K562 (cell line): ENCODE measurements around the gene ARHGAP24. TPM values are rescaled to one million over a fixed set of nuclear protein-coding genes. Genes with fewer than 3 reads are reported as not detected.

Source experiments
- ATAC-seq: fragments of 200-7000 bp; cut with Tn5 transposase; 3 replicates; pipeline ENCODE4 v1.9.1; 2020; ENCODE audit warnings: moderate library complexity
- BruUV-seq: library from RNA; stranded (reverse); fragments of 400-500 nt; replicated peaks from 2 replicates; lab custom pipeline; 2021; lab: Mats Ljungman, UMichigan
- CTCF ChIA-PET: fragments of 300-600 bp; formaldehyde crosslinking; extraction: SDS; loops from one replicate; lab custom pipeline; 2021; ENCODE audit warnings: low intra/inter-chr PET ratio; lab: Yijun Ruan, JAX
- POLR2A ChIA-PET: fragments of 300-600, 350-650 bp; sonication (Branson Sonifier 250); formaldehyde crosslinking; extraction: SDS; loops from one replicate; lab custom pipeline; 2021; ENCODE audit warnings: antibody characterized with exemption, inconsistent platforms; lab: Yijun Ruan, JAX
- DNase-seq, 4 experiments: peaks; one replicate each; pipeline versions ENCODE4 v3.0.0 to v3.0.0-alpha.2; 2011 to 2018; ENCODE audit warnings: low spot score in 3 of 4, mixed read lengths in 3 of 4; ENCODE audit errors: extremely low read depth in 1 of 4
- FAIRE-seq: peaks from 2 replicates; lab custom pipeline; 2011; peaks lifted over from hg19 to GRCh38; lab: Jason Lieb, UNC
- H2AFZ ChIP-seq: 2 replicates; pipeline ENCODE4 v1.6.0; 2011; ENCODE audit warnings: low read depth, low read length, control low read depth, inconsistent platforms
- H3K27ac ChIP-seq: fragments of 200-600 bp; 3 replicates; pipeline ENCODE4 v1.8.0; 2011; ENCODE audit warnings: low read depth, mild to moderate bottlenecking, control low read depth, inconsistent platforms, low read length, moderate library complexity, mixed read lengths; ENCODE audit errors: extremely low read depth
- H3K27me3 ChIP-seq, 2 experiments: fragments of 300-600 bp in 1 of 2; 2 replicates in 1 of 2; 3 replicates in 1 of 2; pipeline versions ENCODE4 v1.6.0 to v1.8.0; 2011; ENCODE audit warnings: inconsistent platforms in 2 of 2, low read length in 2 of 2, mild to moderate bottlenecking in 1 of 2, mixed read lengths in 1 of 2, moderate library complexity in 1 of 2; ENCODE audit not compliant: control insufficient read depth in 2 of 2, insufficient read depth in 2 of 2
- H3K36me3 ChIP-seq: fragments of 300-600 bp; 3 replicates; pipeline ENCODE4 v1.8.0; 2011; ENCODE audit warnings: mild to moderate bottlenecking, low read length, inconsistent platforms; ENCODE audit not compliant: control insufficient read depth, insufficient read depth
- H3K4me1 ChIP-seq, 2 experiments: fragments of 200-600 bp in 1 of 2; replicated peaks in 1 of 2; 2 replicates in 1 of 2; 3 replicates in 1 of 2; pipeline versions ENCODE4 v1.5.1 to v1.8.0; 2011; ENCODE audit warnings: inconsistent platforms in 2 of 2, low read length in 2 of 2, mild to moderate bottlenecking in 1 of 2, mixed read lengths in 1 of 2, moderate library complexity in 1 of 2; ENCODE audit not compliant: control insufficient read depth in 2 of 2, insufficient read depth in 2 of 2
- H3K4me2 ChIP-seq: 2 replicates; pipeline ENCODE4 v1.6.1; 2011; ENCODE audit warnings: low read length, control low read depth, inconsistent platforms, mixed read lengths; ENCODE audit not compliant: insufficient read depth
- H3K4me3 ChIP-seq: fragments of 200-600 bp; sonication (generic), shearing (Covaris generic); 2 replicates; pipeline ENCODE4 v1.5.1; 2016; ENCODE audit warnings: control low read depth, inconsistent platforms
- H3K79me2 ChIP-seq: fragments of 200-600 bp; 3 replicates; pipeline ENCODE4 v1.8.0; 2011; ENCODE audit warnings: low read length, inconsistent platforms; ENCODE audit not compliant: control insufficient read depth, insufficient read depth
- H3K9ac ChIP-seq, 2 experiments: 2 replicates each; pipeline versions ENCODE4 v1.6.0 to v1.6.1; 2011; ENCODE audit warnings: low read depth in 2 of 2, low read length in 2 of 2, control low read depth in 1 of 2, inconsistent platforms in 1 of 2, mild to moderate bottlenecking in 1 of 2, mixed read lengths in 1 of 2; ENCODE audit not compliant: insufficient read depth in 1 of 2
- H3K9me1 ChIP-seq: one replicate; pipeline ENCODE4 v1.6.0; 2011; ENCODE audit warnings: inconsistent platforms, mild to moderate bottlenecking, low read length, moderate library complexity; ENCODE audit not compliant: control insufficient read depth, insufficient read depth
- H3K9me3 ChIP-seq: replicated peaks from 2 replicates; pipeline ENCODE4 v1.5.1; 2011; ENCODE audit warnings: low read depth, low read length, inconsistent platforms; ENCODE audit not compliant: control insufficient read depth, insufficient read depth
- H4K20me1 ChIP-seq: replicated peaks from 2 replicates; pipeline ENCODE4 v1.6.1; 2011; ENCODE audit warnings: low read length, inconsistent platforms, mixed read lengths; ENCODE audit not compliant: control insufficient read depth, insufficient read depth
- TFAM ChIP-seq: fragments of 250-450 bp; sonication (Bioruptor Pico); conservative IDR thresholded peaks from 2 replicates; pipeline ENCODE4 v1.5.0; 2021; ENCODE audit warnings: mild to moderate bottlenecking, moderate library complexity
- ZBTB11 ChIP-seq, 3 experiments: fragments of 200-800 bp in 1 of 3; fragments of 250-450 bp in 1 of 3; fragments of 450-650 bp in 1 of 3; sonication (Bioruptor Pico) in 1 of 3; sonication (Bioruptor generic) in 1 of 3; formaldehyde crosslinking in 1 of 3; IDR thresholded peaks; 2 replicates each; pipeline versions ENCODE4 v1.6.1 to v1.8.0; 2016 to 2022; ENCODE audit warnings: mild to moderate bottlenecking in 2 of 3, missing genetic modification characterization in 2 of 3, missing compliant biosample characterization in 1 of 3, moderate library complexity in 1 of 3
- ZNF197 ChIP-seq: fragments of 200-800 bp; sonication (Bioruptor generic); IDR thresholded peaks from 2 replicates; pipeline ENCODE4 v1.6.1; 2016; ENCODE audit warnings: low read depth, missing genetic modification characterization, missing compliant biosample characterization
- WGBS: fragments of 100-300 bp; shearing (Covaris generic); methylation state at CpG from one replicate; pipeline ENCODE4 v1.1.6; 2016; ENCODE audit warnings: low coverage, mixed read lengths; ENCODE audit not compliant: insufficient coverage; ENCODE audit errors: missing lambda C conversion rate; 5-methylcytosine and 5-hydroxymethylcytosine counted together
- in situ Hi-C: fragments of 300-500 bp; cut with MboI; formaldehyde crosslinking; loops from 4 replicates; pipeline ENCODE4 v1.15.0; 2018; ENCODE audit warnings: inconsistent platforms, mixed read lengths
- intact Hi-C: fragments of 100-400 bp; cut with micrococcal nuclease; formaldehyde crosslinking; loops from 2 replicates; pipeline ENCODE4 v1.14.2; 2022
- polyA plus RNA-seq, 8 experiments: library from polyadenylated mRNA; depleted of rRNA in 4 of 8; stranded (reverse) in 5 of 8; unstranded in 3 of 8; fragments of >200 nt; fragmentation: Nextera tagmentation in 2 of 8; fragmentation: Illumina TruSeq in 1 of 8; extraction: Ambion mirVana in 2 of 8; extraction: Trizol in 1 of 8; gene quantifications; 2 replicates each; pipeline versions ENCODE4 v1.2.1 to v1.2.3, GENCODE V29; 2011 to 2014; ENCODE audit warnings: inconsistent platforms in 1 of 8, missing spikeins in 1 of 8
- total RNA-seq, 7 experiments: library from RNA; depleted of rRNA in 6 of 7; stranded (reverse); fragments of >200 nt in 6 of 7; fragmentation: Illumina TruSeq in 2 of 7; extraction: Trizol in 2 of 7; gene quantifications; 2 replicates each; pipeline versions ENCODE4 v1.2.1 to v1.2.3, GENCODE V29; 2011 to 2021; ENCODE audit warnings: low replicate concordance in 1 of 7

Gene ARHGAP24
- total and polyA plus RNA-seq, 9 of the 15 experiments (the other 6 are each of a cell fraction or from before 2014, with no cell fraction given) = 8.0 to 22.6 (median 14.0) TPM

- BruUV-seq = no TSS peak
- WGBS = 46% methylated on average over 3 of the region's 3 CpGs
Observed at GRCh38 chr4:85724791-85725563, 250.0 kb downstream of the ARHGAP24 start.

More at GRCh38 chr4:85724791-85725563, 250.0 kb downstream of the ARHGAP24 start:
- intact Hi-C loops = loop anchor here (5.0 kb wide), 1 partner anchor 148 kb away; no protein-coding TSS in a partner anchor
- Histone ChIP-seq H3K9me1 (no peaks in the 10 kb centered on the region), H3K79me2 (no peaks in the 10 kb centered on the region), H3K9me3 (no peaks in the 10 kb centered on the region), H3K4me1 (peaks cover 5 to 22% of the 10 kb centered on the region in 2 experiments; a peak in 3 of 5 replicates), H3K27ac (peak overlapping the region; percentile 78), H3K27me3 (no peaks in the 10 kb centered on the region), H4K20me1 (no peaks in the 10 kb centered on the region), H3K36me3 (peaks cover 13% of the 10 kb centered on the region; the same call in 1 of the 3 replicates), H3K4me3 (no peak overlapping the region), H3K4me2 (peak overlapping the region; percentile 56; the same call in 1 of the 2 replicates), H3K9ac (peak overlapping the region in 1 of 2 experiments; percentile 35; a peak in 2 of 4 replicates), H2AFZ (peak overlapping the region; percentile 55)
- POLR2A ChIA-PET = interaction anchor here (0.7 to 1.0 kb wide), 2 partner anchors 12 to 53 kb away, joined by 3 read pairs; no protein-coding TSS in a partner anchor
- CTCF ChIA-PET = no interaction called here
- TF ChIP-seq ZBTB11 (CRISPR knock-in tag; IDR thresholded peaks at IDR 0.05) (0 out of 6 replicates have a peak, but pooled peaks of 1 of the 3 experiments have one; percentile 20), ZNF197 (0 out of 2 replicates have a peak, but pooled peaks have one; percentile 5), TFAM (CRISPR knock-in tag) (no peak)
- FAIRE-seq = no peak
- DNase-seq = no peak
- peak; percentile 27 for ATAC-seq
- in situ Hi-C loops = loop anchor here (10.0 kb wide), 1 partner anchor 150 kb away; no protein-coding TSS in a partner anchor
